Measurements from ENCODE around the gene MXD3. TPM values are rescaled to one million over a fixed set of nuclear protein-coding genes. Genes with fewer than 3 reads are reported as not detected.

MXD3 gene
- total and polyA plus RNA-seq, 2 experiments from 2014 or later = 9.9 to 11.6 TPM

DNA sequence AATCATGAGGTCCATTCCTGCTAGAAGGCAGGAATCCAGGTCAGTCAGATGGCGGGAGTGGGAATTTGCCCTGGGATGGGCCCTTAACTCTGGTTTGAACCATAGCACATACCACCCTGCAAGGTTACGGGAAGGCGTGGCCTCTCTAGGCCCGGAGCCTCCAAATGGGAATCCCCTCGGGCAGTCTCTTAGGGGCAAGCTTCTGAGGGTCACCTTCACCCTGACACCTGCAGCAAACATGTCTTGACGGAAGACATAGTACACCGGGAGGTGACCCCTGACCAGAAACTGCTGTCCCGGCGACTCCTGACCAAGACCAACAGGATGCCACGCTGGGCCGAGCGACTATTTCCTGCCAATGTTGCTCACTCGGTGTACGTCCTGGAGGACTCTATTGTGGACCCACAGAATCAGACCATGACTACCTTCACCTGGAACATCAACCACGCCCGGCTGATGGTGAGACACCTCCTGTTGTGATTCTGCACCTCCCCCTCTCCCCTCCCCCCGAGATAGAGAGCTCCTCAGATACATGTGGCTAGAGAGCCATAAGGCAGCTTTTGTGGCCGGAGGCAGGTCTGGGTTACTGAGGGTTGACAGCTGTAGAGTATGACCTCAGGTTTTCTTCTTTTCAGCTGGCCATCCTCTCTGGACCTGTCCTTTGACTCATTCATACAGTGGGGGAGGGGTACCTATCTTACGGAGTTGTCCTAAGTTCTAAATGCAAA, 7.1 kb downstream of the MXD3 start:
- DNase-seq (ENCODE audit: low spot score) (no peak), ATAC-seq (no peak)
- Mint-ChIP-seq H3K36me3 (ENCODE audit: low read depth) (peaks cover 47% of the 10 kb centered on the region), H3K4me3 (peak overlapping the region; percentile 99), H3K4me1 (peaks cover 45% of the 10 kb centered on the region), H3K9me3 (no peaks in the 10 kb centered on the region; the same call in 2 of the 3 replicates), H3K27ac (peak overlapping the region; percentile 97), H3K27me3 (ENCODE audit: insufficient read depth, low read depth, poor library complexity) (peaks cover 25% of the 10 kb centered on the region)
- TF ChIP-seq NANOG (IDR thresholded peaks at IDR 0.05; ENCODE audit: borderline replicate concordance) = no peak
- no peak for TF ChIP-seq ZNF462 (CRISPR knock-in tag; IDR thresholded peaks at IDR 0.05)
- TF ChIP-seq ZNF114 (CRISPR knock-in tag; IDR thresholded peaks at IDR 0.05) = no peak
- no peak for TF ChIP-seq JUNB (IDR thresholded peaks at IDR 0.05; ENCODE audit: unreplicated experiment)
- TF ChIP-seq, protein P1, sequence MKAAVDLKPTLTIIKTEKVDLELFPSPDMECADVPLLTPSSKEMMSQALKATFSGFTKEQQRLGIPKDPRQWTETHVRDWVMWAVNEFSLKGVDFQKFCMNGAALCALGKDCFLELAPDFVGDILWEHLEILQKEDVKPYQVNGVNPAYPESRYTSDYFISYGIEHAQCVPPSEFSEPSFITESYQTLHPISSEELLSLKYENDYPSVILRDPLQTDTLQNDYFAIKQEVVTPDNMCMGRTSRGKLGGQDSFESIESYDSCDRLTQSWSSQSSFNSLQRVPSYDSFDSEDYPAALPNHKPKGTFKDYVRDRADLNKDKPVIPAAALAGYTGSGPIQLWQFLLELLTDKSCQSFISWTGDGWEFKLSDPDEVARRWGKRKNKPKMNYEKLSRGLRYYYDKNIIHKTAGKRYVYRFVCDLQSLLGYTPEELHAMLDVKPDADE (IDR thresholded peaks at IDR 0.05) = no peak
- TF ChIP-seq REST (IDR thresholded peaks at IDR 0.05; ENCODE audit: unreplicated experiment) = no peak
- no peak for TF ChIP-seq ZNF331 (CRISPR knock-in tag; IDR thresholded peaks at IDR 0.05; ENCODE audit: low read depth)
- H3K36me3 ChIP-seq (ENCODE audit: insufficient read depth) = peaks cover 17% of the 10 kb centered on the region
- peaks cover 36% of the 10 kb centered on the region for H3F3A ChIP-seq (replicated peaks; ENCODE audit: low read depth)
- no peak overlapping the region for H2AFZ ChIP-seq
- H3K27me3 ChIP-seq (ENCODE audit: insufficient read depth) = no peaks in the 10 kb centered on the region
- peak overlapping the region; percentile 99 for H3K4me2 ChIP-seq
- peaks cover 23% of the 10 kb centered on the region for H4K20me1 ChIP-seq (replicated peaks; ENCODE audit: insufficient read depth)
- peaks cover 9% of the 10 kb centered on the region for H3K4me1 ChIP-seq (ENCODE audit: insufficient read depth)
- H3K79me2 ChIP-seq (replicated peaks; ENCODE audit: insufficient read depth) = peaks cover 21% of the 10 kb centered on the region
- no peaks in the 10 kb centered on the region for H3K9me2 ChIP-seq (ENCODE audit: insufficient read depth)
- peak overlapping the region; percentile 99 for H3K4me3 ChIP-seq
- 0 out of 2 replicates have a peak overlapping the region, but pooled peaks have one; percentile 80 for H3K27ac ChIP-seq (ENCODE audit: low read depth)

All from GM23338 (cell line).